GM12865 (cell line): ENCODE measurements around the gene CACNA1G.

ENCODE experiments used
- DNase-seq: peaks from one replicate; pipeline ENCODE4 v3.0.0; 2010; ENCODE audit warnings: low read depth
- H3K4me3 ChIP-seq: 2 replicates; pipeline ENCODE4 v1.5.1; 2011; ENCODE audit warnings: mild to moderate bottlenecking, low read depth, low read length, control low read depth
- TF ChIP-seq, protein P1 (sequence below): IDR thresholded peaks from 2 replicates; pipeline ENCODE4 v1.5.1; 2011; ENCODE audit warnings: low read length, control low read depth, low read depth, inconsistent platforms; ENCODE audit not compliant: insufficient read depth; ENCODE audit errors: missing control alignments

The CACNA1G gene

DNA sequence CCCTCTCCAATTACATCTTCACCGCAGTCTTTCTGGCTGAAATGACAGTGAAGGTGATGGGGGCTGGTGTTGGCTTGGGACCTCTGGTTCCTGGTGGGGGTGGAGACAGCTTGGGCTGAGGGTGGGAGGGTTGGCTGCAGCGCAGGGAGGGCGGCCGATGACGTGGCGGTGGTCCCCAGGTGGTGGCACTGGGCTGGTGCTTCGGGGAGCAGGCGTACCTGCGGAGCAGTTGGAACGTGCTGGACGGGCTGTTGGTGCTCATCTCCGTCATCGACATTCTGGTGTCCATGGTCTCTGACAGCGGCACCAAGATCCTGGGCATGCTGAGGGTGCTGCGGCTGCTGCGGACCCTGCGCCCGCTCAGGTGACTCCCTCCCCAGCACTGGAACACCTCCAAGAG, 42.3 kb downstream of the CACNA1G start:
- TF ChIP-seq, protein P1, sequence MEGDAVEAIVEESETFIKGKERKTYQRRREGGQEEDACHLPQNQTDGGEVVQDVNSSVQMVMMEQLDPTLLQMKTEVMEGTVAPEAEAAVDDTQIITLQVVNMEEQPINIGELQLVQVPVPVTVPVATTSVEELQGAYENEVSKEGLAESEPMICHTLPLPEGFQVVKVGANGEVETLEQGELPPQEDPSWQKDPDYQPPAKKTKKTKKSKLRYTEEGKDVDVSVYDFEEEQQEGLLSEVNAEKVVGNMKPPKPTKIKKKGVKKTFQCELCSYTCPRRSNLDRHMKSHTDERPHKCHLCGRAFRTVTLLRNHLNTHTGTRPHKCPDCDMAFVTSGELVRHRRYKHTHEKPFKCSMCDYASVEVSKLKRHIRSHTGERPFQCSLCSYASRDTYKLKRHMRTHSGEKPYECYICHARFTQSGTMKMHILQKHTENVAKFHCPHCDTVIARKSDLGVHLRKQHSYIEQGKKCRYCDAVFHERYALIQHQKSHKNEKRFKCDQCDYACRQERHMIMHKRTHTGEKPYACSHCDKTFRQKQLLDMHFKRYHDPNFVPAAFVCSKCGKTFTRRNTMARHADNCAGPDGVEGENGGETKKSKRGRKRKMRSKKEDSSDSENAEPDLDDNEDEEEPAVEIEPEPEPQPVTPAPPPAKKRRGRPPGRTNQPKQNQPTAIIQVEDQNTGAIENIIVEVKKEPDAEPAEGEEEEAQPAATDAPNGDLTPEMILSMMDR: no peak
- no peak for DNase-seq

DNA sequence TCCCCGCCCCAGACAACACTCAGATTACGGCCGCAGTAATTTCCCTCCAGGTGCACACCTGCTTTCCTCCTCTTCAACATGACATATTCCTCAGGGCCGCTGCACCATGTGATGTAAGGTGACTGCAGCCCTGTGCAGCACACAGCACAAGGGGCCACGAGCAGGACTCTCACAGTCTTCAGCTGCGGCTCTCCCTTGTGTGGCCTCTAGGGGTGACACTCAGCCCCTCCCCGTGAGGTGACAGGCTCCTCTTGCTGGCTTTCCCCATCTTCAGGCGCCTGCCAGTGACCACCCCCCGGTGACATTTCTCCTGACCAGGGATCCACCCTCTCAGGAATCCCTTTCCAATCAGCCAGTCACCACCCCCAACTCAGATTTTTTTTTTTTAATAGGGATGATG, 42.8 kb downstream of the CACNA1G start:
- H3K4me3 ChIP-seq: no peak overlapping the region

More for the DNA sequence above, 42.3 kb downstream of the CACNA1G start:
- H3K4me3 ChIP-seq: no peak overlapping the region

GRCh38 chr17:50604513-50604912, 44.0 kb downstream of the CACNA1G start:
- no peak overlapping the region for H3K4me3 ChIP-seq
- DNase-seq: no peak
- TF ChIP-seq, protein P1: no peak

More for the DNA sequence above, 42.8 kb downstream of the CACNA1G start:
- peak; percentile 17 for DNase-seq
- TF ChIP-seq, protein P1: peak; percentile 42

DNA sequence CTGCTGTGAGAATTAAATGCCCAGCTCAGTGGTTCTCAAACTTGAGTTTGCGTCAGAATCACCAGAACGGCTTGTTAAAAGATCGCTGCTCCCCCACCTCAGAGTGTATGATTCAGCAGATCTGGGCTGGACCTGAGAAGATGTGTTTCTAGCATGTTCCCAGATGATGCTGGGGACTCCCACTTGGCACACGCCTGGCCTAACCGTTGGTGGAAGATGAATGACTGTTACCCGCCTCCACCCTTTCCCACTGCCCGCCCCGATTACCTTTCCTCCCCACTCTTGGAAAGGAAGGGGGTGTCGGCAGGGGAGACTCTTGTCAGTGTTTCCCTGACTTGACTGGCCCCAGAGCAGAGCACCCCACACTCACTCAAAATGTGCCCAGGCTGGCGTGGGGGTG, 44.9 kb downstream of the CACNA1G start:
- no peak overlapping the region for H3K4me3 ChIP-seq
- TF ChIP-seq, protein P1: no peak
- no peak for DNase-seq

DNA sequence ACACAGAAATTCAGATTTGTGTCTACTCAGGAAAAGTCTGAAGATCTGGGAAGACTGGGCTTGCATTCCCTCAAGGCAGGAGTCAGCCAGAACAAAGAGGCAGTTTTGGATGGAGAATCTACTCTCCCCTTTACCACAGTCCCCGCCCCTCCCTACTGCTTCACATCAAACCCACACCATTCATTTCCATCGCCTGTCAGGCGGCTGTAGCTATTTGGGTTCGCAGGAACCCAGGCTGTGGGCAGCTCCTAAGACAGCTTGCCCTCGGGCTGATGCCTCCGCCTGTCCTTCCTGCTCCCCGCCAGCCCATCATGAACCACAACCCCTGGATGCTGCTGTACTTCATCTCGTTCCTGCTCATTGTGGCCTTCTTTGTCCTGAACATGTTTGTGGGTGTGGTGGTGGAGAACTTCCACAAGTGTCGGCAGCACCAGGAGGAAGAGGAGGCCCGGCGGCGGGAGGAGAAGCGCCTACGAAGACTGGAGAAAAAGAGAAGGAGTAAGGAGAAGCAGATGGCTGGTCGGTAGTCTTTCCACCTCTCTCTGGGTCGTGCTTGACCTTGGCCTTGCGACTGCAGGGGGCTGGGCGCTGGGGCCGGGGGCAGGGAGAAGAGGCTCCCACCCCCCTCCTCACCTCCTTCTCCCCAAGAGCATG, 47.1 kb downstream of the CACNA1G start:
- DNase-seq: no peak
- TF ChIP-seq, protein P1: no peak
- no peak overlapping the region for H3K4me3 ChIP-seq

GRCh38 chr17:50608700-50609379, 48.3 kb downstream of the CACNA1G start:
- no peak overlapping the region for H3K4me3 ChIP-seq
- no peak for DNase-seq
- TF ChIP-seq, protein P1: no peak
